ENCODE data around the gene ATP9A. TPM values are rescaled to one million over a fixed set of nuclear protein-coding genes. Genes with fewer than 3 reads are reported as not detected.
A peak's percentile ranks its signal among the peaks of the same experiment; 100 is the strongest.

Gene ATP9A
- total RNA-seq, 2 donors from 2014 or later, result 16.8 to 24.6 TPM

- Histone ChIP-seq H3K4me3 (no peak overlapping the region), H3K27me3 (no peaks in the 10 kb centered on the region), H3K36me3 (replicated peaks in 1 of 2; ENCODE audit: insufficient read depth in 1 of 2, low read depth in 2 of 2) (no peaks in the 10 kb centered on the region), H3K9me3 (no peaks in the 10 kb centered on the region), H3K4me1 (peaks cover 4% of the 10 kb centered on the region), H3K27ac (no peak overlapping the region)
- TF ChIP-seq CTCF (IDR thresholded peaks at IDR 0.05) (no peak), POLR2A (IDR thresholded peaks at IDR 0.05) (no peak)
- intact Hi-C loops (cut with DNase I), result no loop called here
- DNase-seq (no peak), ATAC-seq (no peak)
- 83 to 95% methylated on average over 6 to 8 of the region's 8 CpGs for WGBS, 2 donors
These were observed 139.4 kb downstream of the ATP9A start for GRCh38 chr20:51628533-51629398.

GRCh38 chr20:51627586-51627985 is 140.6 kb downstream of the ATP9A start:
- H3K27ac ChIP-seq, result no peak overlapping the region
- TF ChIP-seq CTCF (IDR thresholded peaks at IDR 0.05) (no peak), POLR2A (IDR thresholded peaks at IDR 0.05) (no peak)
- intact Hi-C loops (cut with DNase I), result no loop called here
- H3K27me3 ChIP-seq, result no peaks in the 10 kb centered on the region
- DNase-seq, result no peak
- H3K36me3 ChIP-seq (replicated peaks in 1 of 2; ENCODE audit: insufficient read depth in 1 of 2, low read depth in 2 of 2), result no peaks in the 10 kb centered on the region
- no peak for ATAC-seq
- 81 to 87% methylated on average over 9 to 10 of the region's 10 CpGs for WGBS, 2 donors
- no peaks in the 10 kb centered on the region for H3K4me1 ChIP-seq
- H3K9me3 ChIP-seq, result no peaks in the 10 kb centered on the region
- H3K4me3 ChIP-seq, result no peak overlapping the region

GRCh38 chr20:51625105-51625504 is 143.1 kb downstream of the ATP9A start:
- no peak for DNase-seq
- H3K27me3 ChIP-seq, result no peaks in the 10 kb centered on the region
- no peak for ATAC-seq
- no peaks in the 10 kb centered on the region for H3K36me3 ChIP-seq (replicated peaks in 1 of 2; ENCODE audit: insufficient read depth in 1 of 2, low read depth in 2 of 2)
- intact Hi-C loops (cut with DNase I), result no loop called here
- no peaks in the 10 kb centered on the region for H3K4me1 ChIP-seq
- H3K9me3 ChIP-seq, result no peaks in the 10 kb centered on the region
- no peak overlapping the region for H3K4me3 ChIP-seq
- WGBS, 2 donors, result 92 to 93% methylated on average over 9 to 14 of the region's 14 CpGs
- TF ChIP-seq CTCF (IDR thresholded peaks at IDR 0.05) (no peak), POLR2A (IDR thresholded peaks at IDR 0.05) (no peak)
- H3K27ac ChIP-seq, result no peak overlapping the region

- DNase-seq, result peak; percentile 38 to 60 (median 52)
- intact Hi-C loops (cut with DNase I), result no loop called here
- ATAC-seq, result peak; percentile 47
These were observed 143.9 kb downstream of the ATP9A start for GRCh38 chr20:51624157-51624731.

More at GRCh38 chr20:51624157-51624731, 143.9 kb downstream of the ATP9A start:
- Histone ChIP-seq H3K27ac (no peak overlapping the region), H3K27me3 (no peaks in the 10 kb centered on the region), H3K36me3 (replicated peaks in 1 of 2; ENCODE audit: insufficient read depth in 1 of 2, low read depth in 2 of 2) (no peaks in the 10 kb centered on the region), H3K9me3 (no peaks in the 10 kb centered on the region), H3K4me1 (no peaks in the 10 kb centered on the region), H3K4me3 (no peak overlapping the region)
- 69 to 75% methylated on average over 15 to 17 of the region's 17 CpGs for WGBS, 2 donors
- TF ChIP-seq POLR2A (IDR thresholded peaks at IDR 0.05) (no peak), CTCF (IDR thresholded peaks at IDR 0.05) (peak; percentile 32 to 49 (median 40))

All from body of pancreas (tissue), 4 donors.